Chondrocyte (in vitro differentiated cells): ENCODE results near the gene MICAL1. TPM values are rescaled to one million over a fixed set of nuclear protein-coding genes. Genes with fewer than 3 reads are reported as not detected.

Experiments used
- DNase-seq: peaks from one replicate; pipeline ENCODE4 v3.0.0; 2021; ENCODE audit warnings: mixed read lengths, low spot score
- H3K27ac Mint-ChIP-seq: one replicate; pipeline ENCODE4 v1.8.0; 2021; ENCODE audit warnings: mild to moderate bottlenecking, moderate library complexity, mixed read lengths; ENCODE audit not compliant: unreplicated experiment
- H3K27me3 Mint-ChIP-seq: 2 replicates; pipeline ENCODE4 v1.8.0; 2021; ENCODE audit warnings: low read depth, mixed read lengths
- H3K36me3 Mint-ChIP-seq: 2 replicates; pipeline ENCODE4 v1.8.0; 2021; ENCODE audit warnings: low read depth, mixed read lengths
- H3K4me1 Mint-ChIP-seq: 2 replicates; pipeline ENCODE4 v1.8.0; 2021; ENCODE audit warnings: low read depth, mild to moderate bottlenecking, mixed read lengths
- H3K4me3 Mint-ChIP-seq: one replicate; pipeline ENCODE4 v1.8.0; 2021; ENCODE audit warnings: mild to moderate bottlenecking, moderate library complexity, mixed read lengths; ENCODE audit not compliant: unreplicated experiment
- H3K9me3 Mint-ChIP-seq: 2 replicates; pipeline ENCODE4 v1.8.0; 2021; ENCODE audit warnings: low read depth, mixed read lengths
- total RNA-seq: library from RNA; stranded (reverse); gene quantifications from 3 replicates; pipeline ENCODE4 v1.2.1, GENCODE V29; 2021
- TF ChIP-seq, protein P1 (sequence below): fragments of 200-600 bp; sonication (generic); IDR thresholded peaks from 2 replicates; pipeline ENCODE4 v1.5.0; 2021; ENCODE audit warnings: antibody characterized with exemption, mild to moderate bottlenecking, moderate library complexity

MICAL1 gene
- total RNA-seq, 1 donor from 2014 or later, result 102 TPM

DNA sequence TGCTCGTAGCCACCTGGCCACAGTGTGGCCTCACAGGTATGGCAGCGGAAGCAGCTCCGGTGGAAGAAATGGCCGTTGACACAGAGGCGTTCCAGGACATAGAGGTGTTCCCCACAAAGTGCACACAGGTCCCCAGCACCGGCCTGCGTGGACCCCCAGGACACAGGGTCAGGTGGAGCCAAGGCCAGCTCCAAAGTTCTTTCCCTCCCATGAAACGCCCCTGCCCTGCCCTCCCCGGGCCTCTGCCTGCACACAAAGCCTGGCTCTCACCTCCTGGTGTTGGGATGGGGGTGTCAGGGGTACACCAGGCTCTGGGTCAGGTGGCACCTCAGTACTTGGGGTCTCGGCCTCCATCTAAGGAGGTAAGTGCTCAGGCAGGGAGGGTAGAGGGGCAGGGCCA, 8.5 kb downstream of the MICAL1 start:
- no peak for DNase-seq
- H3K36me3 Mint-ChIP-seq, result peaks cover 29% of the 10 kb centered on the region
- peaks cover 8% of the 10 kb centered on the region for H3K4me1 Mint-ChIP-seq
- no peaks in the 10 kb centered on the region for H3K27me3 Mint-ChIP-seq
- no peak overlapping the region for H3K4me3 Mint-ChIP-seq
- TF ChIP-seq, protein P1, sequence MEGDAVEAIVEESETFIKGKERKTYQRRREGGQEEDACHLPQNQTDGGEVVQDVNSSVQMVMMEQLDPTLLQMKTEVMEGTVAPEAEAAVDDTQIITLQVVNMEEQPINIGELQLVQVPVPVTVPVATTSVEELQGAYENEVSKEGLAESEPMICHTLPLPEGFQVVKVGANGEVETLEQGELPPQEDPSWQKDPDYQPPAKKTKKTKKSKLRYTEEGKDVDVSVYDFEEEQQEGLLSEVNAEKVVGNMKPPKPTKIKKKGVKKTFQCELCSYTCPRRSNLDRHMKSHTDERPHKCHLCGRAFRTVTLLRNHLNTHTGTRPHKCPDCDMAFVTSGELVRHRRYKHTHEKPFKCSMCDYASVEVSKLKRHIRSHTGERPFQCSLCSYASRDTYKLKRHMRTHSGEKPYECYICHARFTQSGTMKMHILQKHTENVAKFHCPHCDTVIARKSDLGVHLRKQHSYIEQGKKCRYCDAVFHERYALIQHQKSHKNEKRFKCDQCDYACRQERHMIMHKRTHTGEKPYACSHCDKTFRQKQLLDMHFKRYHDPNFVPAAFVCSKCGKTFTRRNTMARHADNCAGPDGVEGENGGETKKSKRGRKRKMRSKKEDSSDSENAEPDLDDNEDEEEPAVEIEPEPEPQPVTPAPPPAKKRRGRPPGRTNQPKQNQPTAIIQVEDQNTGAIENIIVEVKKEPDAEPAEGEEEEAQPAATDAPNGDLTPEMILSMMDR, result no peak
- H3K27ac Mint-ChIP-seq, result no peak overlapping the region
- H3K9me3 Mint-ChIP-seq, result no peaks in the 10 kb centered on the region

DNA sequence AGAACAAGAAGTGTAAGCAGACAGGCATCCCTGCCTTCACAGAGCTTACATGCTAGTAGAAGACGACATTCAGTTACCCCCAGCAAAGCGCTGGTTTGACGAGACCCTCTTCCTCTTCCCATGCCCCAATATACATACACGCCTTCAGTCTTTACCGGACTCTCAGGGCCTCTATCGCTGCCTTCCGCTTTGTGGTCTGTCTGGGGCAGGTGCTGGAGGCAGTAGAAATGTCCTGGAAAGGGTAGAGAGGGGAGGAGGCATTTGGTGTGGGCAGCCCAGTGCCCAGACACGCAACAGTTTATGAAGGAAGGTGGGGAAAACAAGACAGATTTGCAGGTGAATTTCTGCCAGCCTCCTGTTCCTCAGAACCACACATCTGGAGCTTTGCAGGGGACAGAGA, 9.0 kb downstream of the MICAL1 start:
- no peak overlapping the region for H3K27ac Mint-ChIP-seq
- H3K4me3 Mint-ChIP-seq, result no peak overlapping the region
- H3K36me3 Mint-ChIP-seq, result peaks cover 26% of the 10 kb centered on the region
- no peaks in the 10 kb centered on the region for H3K9me3 Mint-ChIP-seq
- DNase-seq, result no peak
- TF ChIP-seq, protein P1, result no peak
- peaks cover 13% of the 10 kb centered on the region for H3K4me1 Mint-ChIP-seq
- H3K27me3 Mint-ChIP-seq, result no peaks in the 10 kb centered on the region

DNA sequence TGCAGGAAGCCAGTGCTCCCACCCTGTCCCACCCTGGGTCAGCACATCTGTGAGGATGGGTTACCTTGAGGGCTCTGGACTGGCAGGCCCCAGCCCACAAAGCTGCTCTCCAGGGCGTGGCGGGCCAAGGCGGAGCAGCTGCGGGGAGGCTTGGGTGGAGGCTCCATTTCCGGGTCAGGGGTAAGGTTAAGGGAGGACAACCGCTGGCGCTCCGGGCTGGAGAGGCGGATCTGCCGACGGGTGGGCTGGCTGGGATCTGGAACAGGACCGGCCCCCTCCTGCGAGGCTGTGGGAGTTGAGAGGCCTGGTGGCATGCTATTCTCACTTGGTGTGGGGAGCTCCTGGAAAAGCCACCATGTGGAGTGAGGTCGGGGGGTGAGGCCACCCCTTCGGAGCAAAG, 9.5 kb downstream of the MICAL1 start:
- H3K4me1 Mint-ChIP-seq, result peaks cover 18% of the 10 kb centered on the region
- DNase-seq, result no peak
- TF ChIP-seq, protein P1, result no peak
- H3K4me3 Mint-ChIP-seq, result no peak overlapping the region
- peaks cover 25% of the 10 kb centered on the region for H3K36me3 Mint-ChIP-seq
- no peaks in the 10 kb centered on the region for H3K9me3 Mint-ChIP-seq
- no peaks in the 10 kb centered on the region for H3K27me3 Mint-ChIP-seq
- H3K27ac Mint-ChIP-seq, result peak overlapping the region; percentile 18

DNA sequence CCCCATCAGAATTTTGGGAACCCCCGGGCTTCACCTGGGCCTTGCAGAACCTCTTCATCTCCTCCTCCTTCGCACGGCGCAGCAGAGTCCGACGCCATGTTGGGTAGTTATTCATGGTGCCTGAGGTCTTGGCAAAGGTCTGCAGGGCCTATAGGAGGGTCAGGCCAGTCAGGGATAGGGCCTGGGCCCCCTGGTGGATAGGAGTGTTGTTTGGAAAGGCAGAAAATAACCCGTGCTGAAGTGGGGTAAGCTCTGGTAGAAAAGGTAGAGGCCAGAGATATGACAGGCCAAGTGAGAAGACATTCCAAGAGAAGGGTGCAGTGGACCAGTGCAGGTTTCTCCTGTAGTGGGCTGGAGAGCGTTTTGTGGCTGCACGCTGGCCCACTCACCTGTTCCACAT, 10.2 kb downstream of the MICAL1 start:
- no peak for DNase-seq

DNA sequence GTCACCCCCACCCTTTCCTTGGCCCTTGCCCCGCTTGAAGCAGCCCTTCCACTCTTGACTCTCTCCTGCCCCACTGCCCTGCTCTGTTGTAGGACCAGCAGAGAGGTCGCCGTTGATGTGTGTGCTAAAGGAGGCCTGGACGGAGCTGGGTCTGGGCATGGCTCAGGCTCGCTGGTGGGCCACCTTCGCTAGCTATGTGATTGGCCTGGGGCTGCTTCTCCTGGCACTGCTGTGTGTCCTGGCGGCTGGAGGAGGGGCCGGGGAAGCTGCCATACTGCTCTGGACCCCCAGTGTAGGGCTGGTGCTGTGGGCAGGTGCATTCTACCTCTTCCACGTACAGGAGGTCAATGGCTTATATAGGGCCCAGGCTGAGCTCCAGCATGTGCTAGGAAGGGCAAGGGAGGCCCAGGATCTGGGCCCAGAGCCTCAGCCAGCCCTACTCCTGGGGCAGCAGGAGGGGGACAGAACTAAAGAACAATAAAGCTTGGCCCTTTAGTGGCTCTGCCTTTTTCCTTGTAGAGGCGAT, 12.1 kb downstream of the MICAL1 start:
- TF ChIP-seq, protein P1, result no peak
- Mint-ChIP-seq H3K9me3 (no peaks in the 10 kb centered on the region), H3K27ac (peak overlapping the region; percentile 32), H3K27me3 (no peaks in the 10 kb centered on the region), H3K4me3 (no peak overlapping the region), H3K36me3 (peaks cover 18% of the 10 kb centered on the region), H3K4me1 (peaks cover 22% of the 10 kb centered on the region)
- DNase-seq, result no peak

More for the DNA sequence above, 10.2 kb downstream of the MICAL1 start:
- Mint-ChIP-seq H3K9me3 (no peaks in the 10 kb centered on the region), H3K4me1 (peaks cover 16% of the 10 kb centered on the region), H3K36me3 (peaks cover 21% of the 10 kb centered on the region), H3K27ac (no peak overlapping the region), H3K4me3 (no peak overlapping the region), H3K27me3 (no peaks in the 10 kb centered on the region)
- TF ChIP-seq, protein P1, result peak; percentile 16
